ENCODE data around the gene PAQR4.

Gene PAQR4

DNA sequence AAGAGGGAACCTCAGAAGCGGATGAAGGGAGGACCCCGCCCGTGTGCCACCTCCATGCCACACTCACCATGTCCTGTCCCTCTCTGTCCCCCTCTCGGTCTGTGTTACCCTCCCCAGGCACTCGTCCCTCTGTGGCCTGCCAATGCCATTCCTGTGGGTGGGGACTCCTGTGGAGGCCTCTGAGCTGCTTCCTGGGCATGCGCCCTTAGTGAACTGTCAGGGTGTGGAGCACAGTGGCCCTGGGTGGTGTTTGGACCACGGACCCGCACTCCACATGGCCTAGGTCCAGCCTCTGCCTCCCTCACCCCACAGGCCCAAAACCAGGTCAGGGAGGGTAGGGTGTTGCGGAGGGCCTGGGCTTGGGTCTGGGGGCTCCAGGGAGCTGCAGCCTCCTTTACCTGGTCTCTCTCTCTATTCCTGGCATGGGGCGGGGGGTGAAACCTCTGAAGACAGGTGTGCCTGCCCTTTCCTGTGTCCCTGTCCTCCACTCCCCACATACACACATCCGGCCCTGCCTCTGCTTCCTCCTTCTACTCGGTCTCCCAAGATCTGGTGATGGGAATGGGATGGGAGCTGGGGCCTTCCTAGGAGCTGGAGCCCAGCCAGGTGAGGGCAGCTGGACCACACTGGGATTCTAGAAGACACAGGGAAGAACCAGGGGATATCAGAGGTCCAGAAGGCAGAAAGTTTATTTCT lies 22.6 kb downstream of the PAQR4 start:
- DNase-seq, result no peak
- in situ Hi-C loops (cut with HindIII; ENCODE audit: low pct_ligation_motif_present, low pct_unique_long_range_greater_than_20kb, low sequenced_read_pairs), result no loop called here

DNA sequence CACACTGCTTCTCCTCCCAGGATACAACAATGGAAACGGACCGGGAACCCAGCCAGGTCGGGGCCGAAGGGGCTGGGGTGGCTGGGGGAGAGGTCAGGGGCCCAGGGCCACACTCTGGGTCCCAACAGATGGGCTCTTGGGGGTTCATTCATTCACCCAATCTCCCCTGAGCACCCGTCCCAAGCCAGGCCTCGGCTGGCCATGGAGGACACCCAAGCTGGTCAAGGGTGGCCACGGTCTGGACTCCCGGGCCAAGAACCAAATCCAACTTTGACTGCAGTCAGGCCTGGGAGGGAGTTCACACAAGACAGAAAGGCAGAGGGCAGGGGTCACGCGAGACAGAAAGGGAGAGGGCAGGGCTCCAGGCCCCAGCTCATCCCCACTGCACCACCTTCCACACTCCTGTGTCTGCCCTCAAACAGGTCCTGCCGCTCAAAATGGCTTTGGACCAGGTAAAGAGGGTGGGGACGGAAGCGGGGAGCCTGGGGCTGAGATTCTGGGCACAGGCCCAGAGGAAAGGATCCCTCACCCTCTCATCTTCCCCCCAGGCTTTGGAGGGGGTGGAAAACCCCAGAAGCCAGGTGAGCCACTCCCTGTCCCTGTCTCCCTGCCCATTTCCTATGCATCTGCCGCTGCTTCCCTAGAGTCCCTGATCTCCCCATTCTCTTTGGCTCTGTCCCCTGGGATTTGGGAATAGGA lies 23.4 kb downstream of the PAQR4 start:
- in situ Hi-C loops (cut with HindIII; ENCODE audit: low pct_ligation_motif_present, low pct_unique_long_range_greater_than_20kb, low sequenced_read_pairs), result no loop called here

DNA sequence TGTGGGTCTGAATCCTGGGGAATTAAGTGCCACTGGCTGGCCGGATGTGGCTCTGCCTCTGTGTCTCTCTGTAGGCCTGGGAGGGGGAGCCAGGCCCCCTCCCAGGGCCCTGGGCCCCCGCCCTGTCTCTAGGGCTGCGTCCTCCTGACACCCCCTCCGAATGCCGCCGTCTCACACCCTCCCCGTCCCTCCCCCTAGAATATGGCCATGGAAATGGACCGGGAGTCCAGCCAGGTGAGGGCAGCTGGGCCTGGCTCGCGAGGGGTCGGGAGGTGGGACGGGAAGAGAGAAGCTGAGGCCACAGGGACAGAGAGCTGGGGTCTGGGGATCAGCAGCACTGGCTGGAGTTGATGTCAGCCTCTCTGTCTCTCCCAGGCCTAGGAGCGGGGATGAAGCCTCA lies 27.1 kb downstream of the PAQR4 start:
- DNase-seq, result no peak
- in situ Hi-C loops (cut with HindIII; ENCODE audit: low pct_ligation_motif_present, low pct_unique_long_range_greater_than_20kb, low sequenced_read_pairs), result no loop called here

More for the DNA sequence above, 23.4 kb downstream of the PAQR4 start:
- DNase-seq, result no peak

DNA sequence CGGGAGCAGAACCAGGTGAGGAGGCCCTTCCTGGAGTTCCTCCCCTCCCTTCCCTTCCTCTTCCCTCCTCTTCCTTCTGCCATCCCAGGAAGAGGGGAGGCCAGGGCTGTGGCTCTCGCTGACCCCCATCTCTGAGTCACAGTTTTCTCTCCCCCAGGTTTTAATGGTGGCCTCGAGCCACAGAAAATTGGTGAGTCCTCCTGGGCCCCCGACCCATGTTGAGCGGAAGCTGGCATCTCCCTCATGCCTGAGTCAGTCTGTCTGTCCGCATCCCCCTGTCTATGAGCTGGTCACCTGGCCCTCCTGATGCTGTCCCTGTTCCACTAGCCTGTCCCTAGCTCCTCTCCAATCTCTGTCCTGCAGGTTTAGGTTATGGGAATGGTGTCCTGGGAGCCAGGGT lies 30.8 kb downstream of the PAQR4 start:
- DNase-seq, result no peak
- in situ Hi-C loops (cut with HindIII; ENCODE audit: low pct_ligation_motif_present, low pct_unique_long_range_greater_than_20kb, low sequenced_read_pairs), result no loop called here

DNA sequence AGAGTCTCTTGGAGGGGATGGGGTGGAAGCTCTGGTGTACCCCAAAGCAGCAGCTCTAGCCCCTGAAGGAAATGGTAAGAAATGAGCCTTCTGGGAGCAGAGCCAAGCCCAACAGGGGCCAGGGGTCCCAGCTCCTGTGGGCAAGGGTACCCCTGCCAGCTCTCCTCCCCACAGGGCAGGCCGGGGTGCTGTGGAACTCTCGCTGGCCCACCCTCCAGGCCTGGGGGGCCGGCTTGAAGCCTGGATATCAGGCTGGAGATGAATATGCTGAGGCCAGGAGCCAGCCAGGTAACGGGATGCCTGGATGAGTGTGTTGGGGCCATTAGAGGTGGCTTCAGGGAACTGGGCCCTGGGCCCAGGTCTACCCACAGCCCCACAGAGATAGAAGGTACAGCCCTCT lies 31.4 kb downstream of the PAQR4 start:
- in situ Hi-C loops (cut with HindIII; ENCODE audit: low pct_ligation_motif_present, low pct_unique_long_range_greater_than_20kb, low sequenced_read_pairs), result no loop called here

DNA sequence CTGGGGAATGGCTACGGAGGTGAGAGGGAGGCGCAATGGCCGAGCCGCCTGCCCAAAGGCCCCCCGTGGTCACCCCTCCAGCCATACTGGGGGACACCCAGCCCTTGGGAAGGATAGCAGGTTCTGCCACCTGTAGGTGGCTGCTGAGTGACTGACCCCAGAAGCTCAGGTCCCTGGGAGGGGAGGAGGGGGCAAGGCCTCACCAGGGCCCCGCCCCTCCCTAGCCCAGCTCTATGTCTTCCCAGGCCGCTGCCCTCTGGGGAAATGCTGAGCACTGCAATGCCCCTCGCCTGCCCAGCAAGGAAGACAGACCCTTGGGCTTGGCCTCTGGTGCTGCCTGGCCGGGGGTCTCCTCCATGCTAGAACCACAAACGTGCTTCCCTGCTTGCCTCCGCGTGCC lies 32.2 kb downstream of the PAQR4 start:
- in situ Hi-C loops (cut with HindIII; ENCODE audit: low pct_ligation_motif_present, low pct_unique_long_range_greater_than_20kb, low sequenced_read_pairs), result no loop called here
- no peak for DNase-seq

More for the DNA sequence above, 31.4 kb downstream of the PAQR4 start:
- DNase-seq, result no peak

DNA sequence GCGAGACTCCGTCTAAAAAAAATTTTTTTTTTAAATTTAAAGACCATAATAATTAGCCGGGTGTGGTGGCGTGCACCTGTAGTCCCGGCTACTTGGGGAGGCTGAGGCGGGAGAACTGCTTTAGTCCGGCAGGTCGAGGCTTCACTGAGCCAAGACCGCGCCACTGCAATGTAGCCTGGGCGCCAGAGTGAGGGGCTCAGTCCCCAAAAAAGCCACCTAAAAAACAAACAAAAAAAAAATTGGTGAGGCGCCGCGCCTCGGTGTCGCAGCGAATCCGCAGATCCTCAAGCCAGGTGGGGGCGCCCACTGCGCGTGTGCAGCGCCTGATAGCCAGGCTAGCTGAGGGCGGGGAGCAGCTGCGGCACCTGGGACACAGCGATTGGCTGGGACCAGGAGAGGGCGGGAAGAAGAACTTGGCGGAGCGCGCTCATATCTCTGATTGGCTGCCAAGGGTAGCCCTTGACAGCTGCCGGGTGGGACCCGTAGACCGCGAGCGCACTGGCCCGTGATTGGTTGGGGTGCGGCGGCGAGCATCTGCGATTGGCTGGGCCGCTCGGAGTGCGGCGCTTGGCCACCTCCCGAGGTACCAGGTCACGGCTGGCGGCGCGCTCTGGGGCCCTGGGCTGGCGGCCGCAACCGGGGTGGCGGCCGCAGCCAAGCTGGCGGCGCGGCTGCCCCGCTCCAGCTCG lies 34.6 kb downstream of the PAQR4 start:
- in situ Hi-C loops (cut with HindIII; ENCODE audit: low pct_ligation_motif_present, low pct_unique_long_range_greater_than_20kb, low sequenced_read_pairs), result no loop called here
- DNase-seq, result peak; percentile 100

DNA sequence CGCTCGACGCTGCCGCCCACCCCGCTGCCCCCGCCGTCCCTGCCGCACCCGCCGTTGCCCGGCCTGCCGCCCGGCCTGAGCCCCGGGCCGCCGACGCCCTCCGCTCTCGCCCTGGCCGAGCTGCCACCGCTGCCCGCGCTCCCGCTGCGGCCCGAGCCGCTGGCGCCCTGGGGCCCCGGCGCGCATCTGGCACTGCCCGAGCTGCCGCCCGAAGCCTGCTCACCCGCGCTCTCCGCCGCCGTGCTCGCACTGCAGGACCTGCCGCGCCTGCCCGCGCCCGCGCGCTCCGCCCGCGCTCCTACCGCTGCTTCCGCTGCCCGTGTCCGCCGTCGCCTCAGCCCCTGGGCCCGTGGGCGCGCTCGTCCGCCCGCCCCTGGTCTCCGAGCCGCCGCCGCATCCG lies 35.2 kb downstream of the PAQR4 start:
- in situ Hi-C loops (cut with HindIII; ENCODE audit: low pct_ligation_motif_present, low pct_unique_long_range_greater_than_20kb, low sequenced_read_pairs), result no loop called here
- peak; percentile 40 for DNase-seq

DNA sequence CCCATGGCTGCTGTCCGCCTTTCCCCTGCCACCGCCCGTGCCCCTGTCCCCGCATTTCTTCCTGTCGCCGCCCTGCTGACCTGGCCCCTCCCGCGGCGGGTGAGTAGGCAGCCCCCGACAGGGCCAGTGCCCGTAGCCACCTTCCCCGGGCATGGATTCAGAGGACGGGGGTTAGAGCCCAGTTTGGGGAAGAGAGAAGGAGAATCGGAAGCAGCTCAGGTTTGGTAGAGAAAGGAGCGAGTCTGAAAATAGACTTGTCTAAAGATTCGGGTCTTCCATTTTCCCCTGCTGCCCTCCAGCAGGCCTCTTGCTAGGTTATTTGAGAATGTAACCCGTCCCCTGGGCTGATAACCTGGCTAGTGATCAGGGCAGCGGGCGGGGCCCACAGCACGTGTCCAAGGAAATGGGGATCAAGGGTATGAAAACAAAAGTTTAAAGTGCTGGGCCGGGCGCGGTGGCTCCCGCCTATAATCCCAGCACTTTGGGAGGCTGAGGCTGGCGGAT lies 35.7 kb downstream of the PAQR4 start:
- DNase-seq, result peak; percentile 50
- in situ Hi-C loops (cut with HindIII; ENCODE audit: low pct_ligation_motif_present, low pct_unique_long_range_greater_than_20kb, low sequenced_read_pairs), result no loop called here

DNA sequence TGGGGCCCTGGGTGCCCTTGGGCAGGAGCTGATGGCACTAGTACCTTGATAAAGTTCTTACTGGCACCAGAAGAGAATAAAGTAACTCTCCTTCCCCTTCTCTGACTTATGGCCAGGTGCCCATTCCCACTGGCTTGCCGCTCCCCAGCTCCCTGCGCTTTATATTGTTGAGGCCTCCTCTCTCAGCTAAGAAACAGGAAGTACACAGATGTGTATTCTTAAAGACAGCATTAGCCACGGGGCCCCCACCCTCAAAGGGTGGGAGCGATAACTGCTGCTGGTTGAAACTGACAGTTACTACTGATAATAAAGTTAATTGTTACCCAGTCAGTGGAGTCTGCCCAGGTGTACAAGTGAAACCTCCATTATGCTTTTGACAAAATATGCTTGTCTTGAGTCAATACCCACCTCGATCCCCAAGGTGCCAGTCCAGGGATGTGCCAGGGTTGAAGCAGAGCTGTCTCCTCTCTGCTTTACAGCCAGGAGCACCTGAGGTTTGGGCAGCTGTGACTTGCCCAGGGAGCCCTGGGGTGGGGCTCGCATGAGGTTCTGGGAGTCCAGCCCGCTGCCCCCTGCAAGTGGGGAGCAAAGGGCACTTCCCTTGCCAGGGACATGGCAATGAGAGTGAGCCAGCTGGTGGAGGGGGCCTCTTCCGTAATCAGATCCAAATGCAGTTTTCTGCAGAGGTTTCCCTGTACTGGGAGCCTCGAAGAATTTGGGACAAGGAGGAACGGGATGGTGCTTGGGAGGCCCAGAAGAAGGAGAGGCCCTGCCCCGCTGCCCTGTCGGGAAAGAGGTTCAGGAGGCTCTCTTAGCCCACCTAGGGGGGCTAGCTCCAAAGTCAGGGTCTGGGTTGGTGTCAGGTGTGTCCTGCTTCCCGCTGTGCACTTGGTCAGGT lies 38.2 kb downstream of the PAQR4 start:
- in situ Hi-C loops (cut with HindIII; ENCODE audit: low pct_ligation_motif_present, low pct_unique_long_range_greater_than_20kb, low sequenced_read_pairs), result no loop called here
- no peak for DNase-seq

DNA sequence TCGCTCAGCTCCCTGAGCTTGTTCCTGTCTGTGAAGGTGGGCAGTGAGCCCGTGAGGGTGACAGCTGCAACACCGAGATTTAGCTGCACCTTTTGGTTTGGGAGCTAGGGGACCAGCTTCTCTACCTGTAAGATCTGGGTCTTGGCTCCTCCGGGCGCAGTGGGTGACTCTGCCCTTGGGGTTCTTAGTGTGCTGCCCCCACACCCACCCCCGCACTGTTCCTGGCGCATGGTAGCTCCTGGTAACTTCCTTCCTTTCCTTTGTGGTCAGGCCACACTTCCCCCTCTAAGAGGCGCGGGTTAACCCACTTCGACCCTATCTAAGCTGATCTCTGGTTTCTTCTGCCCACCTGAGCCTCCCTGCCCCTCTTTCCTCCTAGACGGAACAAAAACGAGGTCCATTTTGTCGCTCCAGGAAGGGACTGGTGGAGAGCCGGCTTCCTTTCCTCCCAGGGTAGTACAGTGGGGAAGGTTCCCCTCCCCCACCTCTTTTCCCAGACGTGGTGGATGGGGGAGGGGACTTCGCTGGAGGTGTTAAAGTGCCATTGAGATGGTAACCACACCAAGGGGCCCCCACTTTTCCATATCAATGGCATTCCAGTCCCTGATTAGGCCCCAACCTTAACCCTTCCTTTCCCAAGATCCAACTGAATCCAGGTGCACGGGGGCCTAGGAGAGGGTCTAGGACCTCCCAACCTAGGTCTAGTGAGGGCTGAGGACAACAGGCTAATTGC lies 39.0 kb downstream of the PAQR4 start:
- in situ Hi-C loops (cut with HindIII; ENCODE audit: low pct_ligation_motif_present, low pct_unique_long_range_greater_than_20kb, low sequenced_read_pairs), result no loop called here

DNA sequence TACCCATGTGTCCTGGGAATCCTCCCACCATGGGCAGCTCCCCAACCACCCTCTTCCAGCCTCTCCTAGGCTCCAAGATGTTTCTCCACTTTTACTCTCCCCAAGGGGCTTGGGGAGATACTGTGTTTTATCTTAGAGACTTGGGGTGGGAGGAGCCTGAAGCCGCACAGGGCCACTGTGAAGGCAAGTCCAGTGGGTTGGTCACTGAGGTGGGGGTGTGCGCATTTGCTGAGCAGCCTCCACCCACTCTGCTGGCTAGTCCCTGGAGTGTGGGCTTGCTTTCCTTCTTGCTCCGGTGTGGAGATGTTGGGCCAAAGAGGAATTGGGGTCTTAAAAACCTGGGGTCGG lies 39.5 kb downstream of the PAQR4 start:
- DNase-seq, result no peak
- in situ Hi-C loops (cut with HindIII; ENCODE audit: low pct_ligation_motif_present, low pct_unique_long_range_greater_than_20kb, low sequenced_read_pairs), result no loop called here

More for the DNA sequence above, 39.0 kb downstream of the PAQR4 start:
- no peak for DNase-seq

DNA sequence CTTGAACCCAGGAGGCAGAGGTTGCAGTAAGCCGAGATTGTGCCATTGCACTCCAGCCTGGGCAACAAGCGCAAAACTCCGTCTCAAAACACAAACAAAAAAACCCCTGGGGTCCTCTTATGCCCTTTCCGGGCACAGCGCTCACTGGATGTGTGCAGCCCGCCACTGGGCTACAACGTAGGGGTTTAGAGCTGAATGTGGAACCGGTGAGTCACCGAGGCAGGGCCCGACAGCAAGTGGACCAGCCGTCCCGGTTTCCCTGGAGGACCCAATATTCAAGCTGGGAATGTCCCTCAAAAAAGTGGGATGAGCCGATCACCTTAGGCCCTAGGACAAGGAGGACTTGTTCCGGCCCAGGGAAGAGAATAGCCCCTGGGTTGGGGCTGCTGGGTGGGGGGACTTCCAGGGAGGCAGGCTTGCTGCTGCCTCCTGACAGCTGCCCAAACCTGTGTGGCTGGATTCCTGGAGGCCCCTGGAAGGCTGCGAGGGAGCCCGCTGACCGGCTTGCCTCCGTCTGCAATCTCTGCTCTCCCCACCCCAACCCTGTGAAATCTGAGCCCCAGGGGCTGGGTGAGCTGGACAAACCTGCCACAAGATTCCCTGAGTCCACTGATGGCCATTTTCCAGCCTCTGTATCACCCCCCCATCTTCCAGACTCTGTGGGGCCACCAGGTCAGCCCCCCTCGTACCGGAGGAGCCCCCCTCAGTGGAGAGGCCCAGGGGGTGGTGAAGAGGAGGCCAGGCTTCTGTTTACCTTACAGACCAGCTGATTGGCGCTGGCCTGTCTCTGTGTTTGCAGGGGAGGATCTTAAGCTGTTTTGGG lies 40.6 kb downstream of the PAQR4 start:
- no peak for DNase-seq
- in situ Hi-C loops (cut with HindIII; ENCODE audit: low pct_ligation_motif_present, low pct_unique_long_range_greater_than_20kb, low sequenced_read_pairs), result no loop called here

DNA sequence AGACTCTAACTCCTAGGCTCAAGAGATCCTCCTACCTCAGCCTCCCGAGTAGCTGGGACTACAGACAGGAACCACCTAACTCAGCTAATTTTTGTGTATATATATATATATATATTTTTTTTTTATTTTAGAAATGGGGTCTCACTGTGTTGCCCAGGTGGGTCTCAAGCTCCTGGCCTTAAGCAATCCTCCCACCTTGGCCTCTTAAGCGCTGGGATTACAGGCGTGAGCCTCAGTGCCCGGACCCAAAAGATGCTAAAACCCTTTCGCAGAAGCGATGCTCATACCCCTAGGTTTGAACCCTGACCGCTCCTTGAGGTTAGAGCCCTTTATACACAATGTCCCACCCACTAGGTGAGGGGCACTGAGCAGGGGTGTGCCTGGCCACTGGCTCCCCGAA lies 41.4 kb downstream of the PAQR4 start:
- DNase-seq, result no peak
- in situ Hi-C loops (cut with HindIII; ENCODE audit: low pct_ligation_motif_present, low pct_unique_long_range_greater_than_20kb, low sequenced_read_pairs), result no loop called here

DNA sequence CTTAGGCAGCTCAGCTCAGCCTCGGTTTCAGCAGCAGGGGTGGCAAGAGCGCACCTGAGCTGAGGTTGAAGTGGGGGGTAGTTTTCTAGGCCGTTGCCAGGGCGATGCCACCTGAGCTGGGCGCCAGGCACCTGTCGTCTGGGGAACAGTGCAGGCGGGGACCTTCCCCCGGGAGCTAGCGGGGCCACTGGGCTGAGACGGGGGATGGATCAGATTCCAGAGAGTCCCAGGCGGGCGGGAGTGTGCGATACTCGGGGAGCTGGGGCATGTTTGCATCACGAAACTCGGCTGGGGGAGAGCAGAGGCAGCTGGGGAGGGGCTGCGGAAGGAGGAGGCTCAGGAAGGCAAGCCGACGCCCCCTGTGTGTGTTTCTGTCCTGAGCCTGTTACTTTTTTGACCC lies 43.1 kb downstream of the PAQR4 start:
- in situ Hi-C loops (cut with HindIII; ENCODE audit: low pct_ligation_motif_present, low pct_unique_long_range_greater_than_20kb, low sequenced_read_pairs), result no loop called here
- no peak for DNase-seq

DNA sequence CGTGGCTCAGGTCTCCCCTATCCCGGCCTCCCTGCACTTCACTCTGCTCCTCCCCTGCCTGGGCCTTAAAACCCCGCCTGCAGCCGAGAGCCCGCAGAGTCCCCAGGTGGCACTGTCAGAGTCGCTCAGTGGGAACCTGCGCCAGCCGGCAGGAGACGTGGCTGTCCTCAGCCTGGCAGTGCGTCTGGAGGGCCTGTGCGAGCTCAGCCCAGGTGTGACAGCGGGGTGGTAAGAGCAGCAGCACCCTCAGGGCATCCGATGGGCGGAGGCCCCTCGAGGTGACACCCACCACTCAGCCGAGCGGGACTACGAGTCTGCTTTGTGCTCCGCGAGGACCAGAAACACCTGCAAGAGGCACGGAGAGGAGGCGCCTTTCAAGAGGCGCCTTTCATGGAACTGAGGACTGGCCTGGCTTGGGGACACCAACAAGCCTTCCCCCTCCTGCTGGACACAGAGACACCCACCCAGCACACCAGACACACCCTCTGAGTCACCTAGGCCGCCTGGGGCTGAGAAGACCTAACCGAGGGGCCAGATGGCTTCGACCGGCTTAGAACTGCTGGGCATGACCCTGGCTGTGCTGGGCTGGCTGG lies 43.8 kb downstream of the PAQR4 start, which contains the start of gene CLDN9:
CLDN9 (plus strand) TSS at position 96 of the 593 bp plus-strand sequence; CDS start at position 536, 440 bp downstream.
- DNase-seq, result no peak
- in situ Hi-C loops (cut with HindIII; ENCODE audit: low pct_ligation_motif_present, low pct_unique_long_range_greater_than_20kb, low sequenced_read_pairs), result no loop called here

DNA sequence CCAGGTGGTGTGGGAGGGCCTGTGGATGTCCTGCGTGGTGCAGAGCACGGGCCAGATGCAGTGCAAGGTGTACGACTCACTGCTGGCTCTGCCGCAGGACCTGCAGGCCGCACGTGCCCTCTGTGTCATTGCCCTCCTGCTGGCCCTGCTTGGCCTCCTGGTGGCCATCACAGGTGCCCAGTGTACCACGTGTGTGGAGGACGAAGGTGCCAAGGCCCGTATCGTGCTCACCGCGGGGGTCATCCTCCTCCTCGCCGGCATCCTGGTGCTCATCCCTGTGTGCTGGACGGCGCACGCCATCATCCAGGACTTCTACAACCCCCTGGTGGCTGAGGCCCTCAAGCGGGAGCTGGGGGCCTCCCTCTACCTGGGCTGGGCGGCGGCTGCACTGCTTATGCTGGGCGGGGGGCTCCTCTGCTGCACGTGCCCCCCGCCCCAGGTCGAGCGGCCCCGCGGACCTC lies 44.4 kb downstream of the PAQR4 start:
- DNase-seq, result no peak
- in situ Hi-C loops (cut with HindIII; ENCODE audit: low pct_ligation_motif_present, low pct_unique_long_range_greater_than_20kb, low sequenced_read_pairs), result no loop called here

All from ACHN (cell line).